Measurements from ENCODE around the gene LCN1. TPM values are rescaled to one million over a fixed set of nuclear protein-coding genes. Genes with fewer than 3 reads are reported as not detected.

The LCN1 gene
- total and polyA plus RNA-seq, 2 of the 8 experiments (the other 6 are each of a cell fraction or from before 2014, with no cell fraction given), result not detected

GRCh38 chr9:135573124-135573523, 51.9 kb downstream of the LCN1 start:
- Histone ChIP-seq H4K20me1 (replicated peaks in 1 of 2; ENCODE audit: control insufficient read depth in 1 of 2, insufficient read depth in 2 of 2, low read length in 2 of 2) (peaks cover 0 to 4% of the 10 kb centered on the region in 2 experiments), H3K4me2 (ENCODE audit: insufficient read depth in 1 of 2, low read depth in 2 of 2, low read length in 2 of 2) (no peak overlapping the region), H2BK15ac (ENCODE audit: low read length) (no peak overlapping the region), H3K27ac (ENCODE audit: low read depth, low read length) (no peak overlapping the region), H3K56ac (replicated peaks; ENCODE audit: insufficient read length, low read depth, low read length) (no peak overlapping the region), H3K4me3 (ENCODE audit: extremely low read depth in 1 of 4, insufficient read depth in 2 of 4, low read depth in 3 of 4, low read length in 4 of 4) (no peak overlapping the region), H3K4ac (replicated peaks; ENCODE audit: insufficient read length, low read depth, low read length) (no peak overlapping the region), H4K91ac (replicated peaks; ENCODE audit: insufficient read length, low read length) (no peak overlapping the region), H3K79me1 (ENCODE audit: low read depth, low read length) (no peaks in the 10 kb centered on the region), H3K27me3 (replicated peaks in 1 of 4; ENCODE audit: control insufficient read depth in 3 of 4, extremely low read depth in 1 of 4, insufficient read depth in 3 of 4, low read length in 3 of 4) (no peaks in the 10 kb centered on the region), H2BK12ac (ENCODE audit: low read depth, low read length) (no peak overlapping the region), H2BK5ac (ENCODE audit: low read depth, low read length) (no peak overlapping the region), H3K36me3 (ENCODE audit: control insufficient read depth in 2 of 4, insufficient read depth in 4 of 4, low read length in 3 of 4) (no peaks in the 10 kb centered on the region), H3K9me3 (ENCODE audit: insufficient read depth in 2 of 2, low read depth in 1 of 2, low read length in 1 of 2) (peaks cover 0 to 13% of the 10 kb centered on the region in 2 experiments; a peak in 3 of 4 replicates), H2BK20ac (ENCODE audit: low read length) (no peak overlapping the region), H3K14ac (ENCODE audit: insufficient read length) (no peak overlapping the region), H3K79me2 (ENCODE audit: control insufficient read depth in 1 of 2, insufficient read depth in 2 of 2, low read length in 2 of 2) (no peaks in the 10 kb centered on the region), H2BK120ac (replicated peaks; ENCODE audit: low read depth, low read length) (no peak overlapping the region), H3K4me1 (replicated peaks in 1 of 4; ENCODE audit: control insufficient read depth in 3 of 4, insufficient read depth in 4 of 4, low read length in 3 of 4) (0 out of 7 replicates have a peak, but pooled peaks cover 0 to 3% (median 0%) of the 10 kb centered on the region in 4 experiments), H2AK5ac (ENCODE audit: low read depth, low read length) (no peak overlapping the region), H3K23me2 (ENCODE audit: low read depth, low read length) (peaks cover 14% of the 10 kb centered on the region; the same call in 1 of the 2 replicates), H3K9ac (replicated peaks in 1 of 4; ENCODE audit: extremely low read depth in 1 of 4, low read depth in 3 of 4, low read length in 3 of 4) (no peak overlapping the region), H2AFZ (ENCODE audit: low read length) (no peak overlapping the region), H3K18ac (ENCODE audit: extremely low read depth, low read length) (no peak overlapping the region), H4K8ac (ENCODE audit: extremely low read depth, insufficient read depth, low read length) (no peak overlapping the region), H4K5ac (ENCODE audit: insufficient read length, low read depth, low read length) (no peak overlapping the region), H3K23ac (ENCODE audit: insufficient read length) (no peak overlapping the region)
- FAIRE-seq (no peak), DNase-seq (ENCODE audit: low read depth in 1 of 2, low spot score in 2 of 2) (no peak)
- WGBS, 2 experiments (ENCODE audit: extremely low coverage in 1 of 2, insufficient coverage in 1 of 2, insufficient read length in 1 of 2, insufficient replicate concordance in 2 of 2, low coverage in 1 of 2, low lambda C conversion rate in 2 of 2, missing lambda C conversion rate in 1 of 2), result 94 to 100% methylated on average over 1 of the region's 1 CpG
- no peak for TF ChIP-seq KDM5A (IDR thresholded peaks at IDR 0.05; ENCODE audit: low read length)
- TF ChIP-seq FOSL1 (IDR thresholded peaks at IDR 0.05; ENCODE audit: insufficient read depth, low read depth, low read length), result no peak
- no peak for TF ChIP-seq NANOG (IDR thresholded peaks at IDR 0.05; ENCODE audit: insufficient read depth, low read depth, low read length, poor library complexity, severe bottlenecking)
- TF ChIP-seq TAF1 (IDR thresholded peaks at IDR 0.05; ENCODE audit: low read depth, low read length), result no peak
- TF ChIP-seq SIX5 (IDR thresholded peaks at IDR 0.05; ENCODE audit: low read depth, low read length), result no peak
- no peak for TF ChIP-seq NRF1 (IDR thresholded peaks at IDR 0.05; ENCODE audit: low read depth, low read length)
- no peak for TF ChIP-seq USF2 (IDR thresholded peaks at IDR 0.05; ENCODE audit: low read length)
- TF ChIP-seq EP300 (IDR thresholded peaks at IDR 0.05; ENCODE audit: borderline replicate concordance in 1 of 2, low read depth in 2 of 2, low read length in 2 of 2), result no peak
- no peak for TF ChIP-seq ATF3 (IDR thresholded peaks at IDR 0.05; ENCODE audit: insufficient read depth, low read depth, low read length)
- no peak for TF ChIP-seq CTBP2 (IDR thresholded peaks at IDR 0.05; ENCODE audit: borderline replicate concordance, insufficient read depth, insufficient read length, low read length)
- POLR2A ChIA-PET (ENCODE audit: partially characterized antibody), result no interaction called here
- CTCF ChIA-PET (ENCODE audit: partially characterized antibody), result no interaction called here

Data from H1 (cell line).